Measurements from ENCODE around the gene MRTFA.

The MRTFA gene

GRCh38 chr22:40399621-40400020 lies 236.9 kb downstream of the MRTFA start:
- TF ChIP-seq ZFX (IDR thresholded peaks at IDR 0.05) (no peak), CTCF (conservative IDR thresholded peaks at IDR 0.05) (no peak)
- H3K27ac ChIP-seq: no peak overlapping the region

DNA sequence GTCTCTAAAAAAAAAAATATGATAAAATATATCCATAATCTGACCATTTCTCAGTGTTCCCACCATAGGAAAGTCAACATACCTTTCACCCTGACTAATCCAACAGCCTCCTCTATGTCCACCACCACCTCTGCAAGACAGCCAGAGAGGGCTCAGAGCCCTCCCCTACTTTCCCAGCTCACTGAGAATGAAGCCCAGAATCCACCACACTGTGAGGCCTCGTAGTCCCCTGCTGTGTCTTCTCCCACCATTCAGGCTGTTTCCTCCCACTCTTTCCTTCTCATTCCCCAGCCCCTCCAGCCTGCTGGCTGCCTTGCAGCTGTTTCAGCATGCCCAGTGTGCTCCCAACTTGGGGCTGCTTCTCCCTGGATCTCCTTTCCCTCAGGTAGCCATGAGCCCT lies 239.1 kb downstream of the MRTFA start:
- peak overlapping the region; percentile 99 for H3K27ac ChIP-seq
- TF ChIP-seq CTCF (conservative IDR thresholded peaks at IDR 0.05): no peak
- TF ChIP-seq ZFX (IDR thresholded peaks at IDR 0.05): no peak

DNA sequence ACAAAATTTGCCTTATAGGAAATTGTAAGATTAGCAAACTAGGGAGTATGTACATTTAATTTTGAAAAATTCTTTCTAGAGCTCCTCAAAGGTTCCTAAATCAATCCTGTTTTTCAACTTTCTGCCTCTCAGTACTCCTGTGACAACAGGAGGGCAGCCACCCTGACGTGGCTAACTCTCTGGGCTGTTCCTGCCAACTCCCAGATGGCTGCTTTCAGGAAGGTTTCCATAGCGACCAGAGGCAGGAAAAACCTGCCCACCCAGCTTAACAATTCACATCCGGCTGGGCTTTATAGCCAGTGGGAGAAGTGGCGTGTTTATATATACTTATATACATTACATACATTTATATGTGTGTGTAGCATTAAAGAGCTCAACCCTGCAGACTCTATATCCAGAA lies 239.6 kb downstream of the MRTFA start:
- no peak for TF ChIP-seq ZFX (IDR thresholded peaks at IDR 0.05)
- no peak for TF ChIP-seq CTCF (conservative IDR thresholded peaks at IDR 0.05)
- peak overlapping the region; percentile 99 for H3K27ac ChIP-seq

- H3K27ac ChIP-seq: peak overlapping the region; percentile 99
- TF ChIP-seq CTCF (conservative IDR thresholded peaks at IDR 0.05) (no peak), ZFX (IDR thresholded peaks at IDR 0.05) (no peak)
Measured at GRCh38 chr22:40395607-40396006, 240.9 kb downstream of the MRTFA start.

- H3K27ac ChIP-seq: no peak overlapping the region
- TF ChIP-seq CTCF (conservative IDR thresholded peaks at IDR 0.05): no peak
- TF ChIP-seq ZFX (IDR thresholded peaks at IDR 0.05): no peak
Measured at GRCh38 chr22:40394607-40395006, 241.9 kb downstream of the MRTFA start.

DNA sequence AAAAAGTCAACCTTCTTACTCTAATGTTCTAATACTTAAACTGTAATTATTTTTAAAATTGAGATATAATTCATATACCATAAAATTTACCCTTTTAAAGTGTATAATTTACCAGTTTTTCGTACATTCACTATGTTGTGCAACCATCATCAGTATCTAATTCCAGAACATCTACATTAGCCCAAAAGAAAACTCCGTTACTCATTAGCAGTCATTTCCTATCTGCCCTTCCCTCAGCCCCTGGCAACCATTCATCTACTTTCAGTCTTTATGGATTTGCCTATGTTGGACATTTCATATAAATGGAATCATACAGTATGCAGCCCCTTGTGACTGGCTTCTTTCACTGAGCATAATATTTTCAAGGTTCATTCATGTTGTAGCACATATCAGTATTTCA lies 243.9 kb downstream of the MRTFA start:
- no peak for TF ChIP-seq ZFX (IDR thresholded peaks at IDR 0.05)
- no peak for TF ChIP-seq CTCF (conservative IDR thresholded peaks at IDR 0.05)
- no peak overlapping the region for H3K27ac ChIP-seq

DNA sequence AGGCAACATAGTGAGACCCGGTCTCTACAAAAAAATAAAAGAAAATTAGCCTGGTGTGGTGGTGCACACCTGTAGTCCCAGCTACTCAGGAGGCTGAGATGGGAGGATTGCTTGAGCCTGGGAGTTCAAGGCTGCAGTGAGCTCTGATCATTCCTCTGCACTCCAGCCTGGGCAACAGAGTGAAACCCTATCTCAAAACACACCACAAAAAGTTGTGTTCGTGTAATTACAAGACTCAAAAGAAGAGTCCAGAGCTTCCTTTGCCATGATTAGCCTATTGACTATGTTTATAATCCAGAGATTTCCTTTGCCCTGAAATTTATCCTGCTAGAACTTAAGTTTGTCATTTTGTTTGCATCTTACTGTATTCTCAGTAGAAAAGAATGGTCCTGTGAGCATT lies 245.1 kb downstream of the MRTFA start:
- no peak for TF ChIP-seq ZFX (IDR thresholded peaks at IDR 0.05)
- TF ChIP-seq CTCF (conservative IDR thresholded peaks at IDR 0.05): no peak
- no peak overlapping the region for H3K27ac ChIP-seq
